22Rv1 (cell line): ENCODE measurements around the gene SMCR8.

Source experiments
- H3K27ac ChIP-seq: fragments of 450-650 bp; 2 replicates; pipeline ENCODE4 v1.5.1; 2017
- CTCF ChIP-seq: fragments of 450-650 bp; IDR thresholded peaks from 2 replicates; pipeline ENCODE4 v1.5.1; 2017; ENCODE audit warnings: mild to moderate bottlenecking
- ZFX ChIP-seq: fragments of 450-650 bp; IDR thresholded peaks from 2 replicates; pipeline ENCODE4 v1.6.1; 2017; ENCODE audit warnings: antibody characterized with exemption, borderline replicate concordance

The SMCR8 gene

GRCh38 chr17:18324140-18325050, 9.3 kb downstream of the SMCR8 start:
- TF ChIP-seq CTCF (no peak), ZFX (no peak)
- H3K27ac ChIP-seq, result no peak overlapping the region

DNA sequence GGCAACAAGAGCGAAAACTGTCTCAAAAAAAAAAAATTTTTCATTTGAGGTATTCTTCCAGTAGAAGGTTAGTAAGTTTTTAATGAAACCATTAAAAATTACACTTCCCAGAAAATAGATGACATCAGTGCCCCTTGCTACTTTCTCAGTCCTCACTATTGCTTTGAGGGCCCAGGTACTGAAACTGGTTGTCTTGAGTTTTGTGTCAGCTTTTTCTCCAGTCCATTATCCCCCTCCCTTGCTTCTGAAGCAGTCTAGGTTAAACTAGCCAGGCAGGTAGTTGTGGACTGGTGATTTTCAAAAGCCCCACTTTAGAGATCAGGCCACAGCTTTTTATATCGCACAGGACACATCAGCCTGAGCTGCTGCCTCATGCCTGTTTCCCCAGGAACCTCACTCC, 10.9 kb downstream of the SMCR8 start:
- no peak overlapping the region for H3K27ac ChIP-seq
- TF ChIP-seq CTCF (no peak), ZFX (no peak)

- TF ChIP-seq ZFX, result no peak
- TF ChIP-seq CTCF, result no peak
- H3K27ac ChIP-seq, result no peak overlapping the region
These were observed 11.5 kb downstream of the SMCR8 start for GRCh38 chr17:18326572-18326971.

DNA sequence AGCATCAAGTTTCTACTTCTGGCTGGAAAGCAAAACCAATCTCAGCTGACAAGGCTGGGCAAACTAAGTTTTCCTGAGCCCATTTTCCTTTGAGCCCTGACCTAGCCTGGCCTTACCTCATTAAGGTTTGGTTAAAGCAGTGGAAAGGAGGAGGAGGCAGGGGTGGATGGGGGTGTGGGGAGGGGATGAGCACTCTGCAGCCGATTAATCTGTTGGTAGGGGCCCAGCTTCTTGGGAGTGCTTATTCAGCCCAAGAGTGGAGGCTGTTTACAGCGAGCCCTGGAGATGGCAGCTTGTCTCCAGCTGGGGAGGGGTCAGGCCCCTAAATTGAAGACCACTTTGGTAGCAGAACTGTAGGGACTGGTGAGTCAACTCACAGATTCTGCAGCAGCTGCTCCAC, 12.0 kb downstream of the SMCR8 start:
- H3K27ac ChIP-seq, result no peak overlapping the region
- TF ChIP-seq ZFX (no peak), CTCF (no peak)

DNA sequence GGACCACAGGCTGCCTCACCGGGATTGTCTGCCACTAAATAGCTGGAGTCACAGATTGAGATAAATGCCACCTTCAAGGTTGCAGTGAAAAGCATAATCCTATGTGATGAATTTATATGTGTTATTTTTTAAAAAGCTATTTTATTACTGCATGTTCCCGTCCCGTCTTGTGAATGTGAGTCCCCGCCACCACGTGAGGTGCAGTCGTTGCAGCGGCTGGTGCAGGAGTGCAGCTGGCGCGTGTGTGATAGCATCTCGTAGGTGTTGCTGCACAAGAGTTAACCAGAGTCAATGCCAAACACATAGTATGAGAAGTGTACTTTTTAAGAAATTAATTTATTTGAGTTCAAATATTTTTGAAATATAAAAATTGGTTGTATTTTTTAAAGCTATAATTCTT, 12.5 kb downstream of the SMCR8 start:
- TF ChIP-seq CTCF, result no peak
- TF ChIP-seq ZFX, result no peak
- no peak overlapping the region for H3K27ac ChIP-seq

DNA sequence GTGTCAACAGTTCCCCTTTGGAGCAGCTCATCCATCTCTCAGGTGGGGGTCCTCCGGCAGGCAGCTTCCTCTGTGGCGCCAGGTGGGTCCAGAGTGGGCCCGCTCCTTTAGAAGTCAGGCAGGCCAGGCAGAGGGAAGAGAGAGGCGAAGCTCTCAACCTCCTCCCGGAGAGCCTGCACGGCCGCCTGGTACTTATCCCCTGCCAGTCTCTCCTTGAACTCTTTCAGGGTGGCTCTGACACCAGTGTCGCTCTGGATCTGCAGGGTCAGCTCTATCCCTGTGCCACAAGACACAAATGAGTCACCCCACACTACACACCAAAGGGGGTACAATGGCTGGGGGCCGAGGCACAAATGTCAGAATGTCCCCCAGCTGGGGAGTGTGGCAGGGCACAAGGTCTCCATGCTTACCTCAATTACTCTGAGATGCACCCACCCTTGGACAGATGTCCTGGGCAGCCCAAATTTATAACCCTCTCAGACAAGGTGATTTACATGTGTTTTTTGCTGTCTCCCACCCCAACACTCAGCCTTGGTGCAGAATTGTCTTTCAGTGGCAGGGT, 13.6 kb downstream of the SMCR8 start:
- no peak overlapping the region for H3K27ac ChIP-seq
- TF ChIP-seq CTCF (no peak), ZFX (no peak)

- H3K27ac ChIP-seq, result no peak overlapping the region
- TF ChIP-seq CTCF (no peak), ZFX (no peak)
These were observed 16.8 kb downstream of the SMCR8 start for GRCh38 chr17:18331879-18332278.
